ENCODE data around the gene LPP. TPM values are rescaled to one million over a fixed set of nuclear protein-coding genes. Genes with fewer than 3 reads are reported as not detected.

The LPP gene
- total RNA-seq, 1 donor = 196 TPM

- DNase-seq (ENCODE audit: low read depth) = no peak
- no peak overlapping the region for H3K4me3 ChIP-seq (ENCODE audit: low read depth, low read length)
- TF ChIP-seq, protein P1, sequence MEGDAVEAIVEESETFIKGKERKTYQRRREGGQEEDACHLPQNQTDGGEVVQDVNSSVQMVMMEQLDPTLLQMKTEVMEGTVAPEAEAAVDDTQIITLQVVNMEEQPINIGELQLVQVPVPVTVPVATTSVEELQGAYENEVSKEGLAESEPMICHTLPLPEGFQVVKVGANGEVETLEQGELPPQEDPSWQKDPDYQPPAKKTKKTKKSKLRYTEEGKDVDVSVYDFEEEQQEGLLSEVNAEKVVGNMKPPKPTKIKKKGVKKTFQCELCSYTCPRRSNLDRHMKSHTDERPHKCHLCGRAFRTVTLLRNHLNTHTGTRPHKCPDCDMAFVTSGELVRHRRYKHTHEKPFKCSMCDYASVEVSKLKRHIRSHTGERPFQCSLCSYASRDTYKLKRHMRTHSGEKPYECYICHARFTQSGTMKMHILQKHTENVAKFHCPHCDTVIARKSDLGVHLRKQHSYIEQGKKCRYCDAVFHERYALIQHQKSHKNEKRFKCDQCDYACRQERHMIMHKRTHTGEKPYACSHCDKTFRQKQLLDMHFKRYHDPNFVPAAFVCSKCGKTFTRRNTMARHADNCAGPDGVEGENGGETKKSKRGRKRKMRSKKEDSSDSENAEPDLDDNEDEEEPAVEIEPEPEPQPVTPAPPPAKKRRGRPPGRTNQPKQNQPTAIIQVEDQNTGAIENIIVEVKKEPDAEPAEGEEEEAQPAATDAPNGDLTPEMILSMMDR (IDR thresholded peaks at IDR 0.05; ENCODE audit: insufficient read depth, low read depth, low read length) = no peak
Observed at GRCh38 chr3:188113756-188114155, 40.2 kb upstream of the LPP start.

- no peak overlapping the region for H3K4me3 ChIP-seq (ENCODE audit: low read depth, low read length)
- DNase-seq (ENCODE audit: low read depth) = no peak
- TF ChIP-seq, protein P1 (IDR thresholded peaks at IDR 0.05; ENCODE audit: insufficient read depth, low read depth, low read length) = no peak
Observed at GRCh38 chr3:188119846-188120245, 34.1 kb upstream of the LPP start.

DNA sequence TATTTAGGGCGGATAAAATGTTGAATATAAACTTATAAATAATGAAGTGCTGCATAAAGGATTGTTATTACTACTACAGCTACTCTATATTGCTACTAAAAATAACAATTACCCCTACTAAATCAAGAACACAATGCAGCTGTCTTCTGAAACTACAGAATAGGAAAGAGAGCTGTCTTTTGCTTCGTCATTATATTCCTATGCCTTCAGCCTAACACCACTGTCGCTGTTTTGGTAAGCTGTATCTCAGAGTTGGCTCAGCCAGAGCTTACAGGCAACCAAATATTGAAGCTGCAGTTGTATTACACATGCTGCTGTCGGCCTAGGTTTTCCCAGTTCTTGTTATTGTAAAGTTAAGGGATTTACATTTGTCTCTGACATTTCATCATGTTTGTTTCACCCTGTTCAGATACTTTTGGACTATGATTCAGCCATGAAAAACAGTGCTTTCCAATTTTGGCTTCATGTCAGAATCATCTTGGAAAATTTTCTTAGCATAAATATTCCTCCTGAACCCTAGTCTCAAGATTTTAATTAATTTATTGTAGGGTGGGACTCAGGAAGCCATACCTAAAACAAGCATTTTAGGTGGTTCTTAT is 31.3 kb upstream of the LPP start:
- H3K4me3 ChIP-seq (ENCODE audit: low read depth, low read length) = no peak overlapping the region
- DNase-seq (ENCODE audit: low read depth) = no peak
- TF ChIP-seq, protein P1 (IDR thresholded peaks at IDR 0.05; ENCODE audit: insufficient read depth, low read depth, low read length) = no peak

DNA sequence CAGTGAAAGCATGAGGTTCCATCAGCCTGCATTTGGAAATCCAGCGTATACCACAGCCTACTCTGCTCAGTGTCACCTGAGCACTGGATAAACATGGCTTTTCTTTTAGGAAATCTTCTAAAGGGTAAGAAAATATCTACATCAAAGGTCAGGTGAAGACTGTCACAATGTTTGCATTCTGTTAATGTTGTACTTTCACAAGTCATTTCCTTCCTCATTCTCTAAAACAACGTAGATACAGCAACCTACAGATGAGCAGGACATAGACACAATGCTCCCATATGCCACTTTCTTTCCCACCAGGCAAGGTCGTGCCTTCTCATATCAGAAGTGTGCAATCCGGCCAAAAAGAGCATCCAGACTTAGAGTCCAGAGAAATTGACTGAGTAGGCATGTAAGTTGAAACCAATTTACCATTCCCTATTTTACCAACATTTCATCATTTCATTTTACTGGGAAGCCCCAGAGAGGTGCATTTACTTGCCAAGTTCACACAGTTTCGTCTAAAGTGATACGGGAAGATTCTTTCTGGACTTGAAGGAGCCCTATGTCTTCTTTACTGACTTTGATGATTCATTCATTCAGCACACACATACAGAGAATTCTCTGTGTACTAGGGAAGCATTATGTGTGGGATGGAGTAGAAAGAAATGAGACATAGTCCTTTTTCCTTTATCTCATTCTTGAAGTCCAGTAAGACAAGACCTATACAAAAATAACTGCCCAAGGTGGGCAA is 30.6 kb upstream of the LPP start:
- TF ChIP-seq, protein P1 (IDR thresholded peaks at IDR 0.05; ENCODE audit: insufficient read depth, low read depth, low read length) = no peak
- no peak for DNase-seq (ENCODE audit: low read depth)

GRCh38 chr3:188124184-188124583 is 29.8 kb upstream of the LPP start:
- DNase-seq (ENCODE audit: low read depth) = peak; percentile 23
- TF ChIP-seq, protein P1 (IDR thresholded peaks at IDR 0.05; ENCODE audit: insufficient read depth, low read depth, low read length) = no peak
- H3K4me3 ChIP-seq (ENCODE audit: low read depth, low read length) = no peak overlapping the region

More for the DNA sequence above, 30.6 kb upstream of the LPP start:
- no peak overlapping the region for H3K4me3 ChIP-seq (ENCODE audit: low read depth, low read length)

- no peak for DNase-seq (ENCODE audit: low read depth)
- TF ChIP-seq, protein P1 (IDR thresholded peaks at IDR 0.05; ENCODE audit: insufficient read depth, low read depth, low read length) = no peak
- no peak overlapping the region for H3K4me3 ChIP-seq (ENCODE audit: low read depth, low read length)
Observed at GRCh38 chr3:188125076-188125475, 28.9 kb upstream of the LPP start.
